OCI-LY3 (cell line): ENCODE measurements around the gene NOD2.

Source experiments
- CTCF ChIP-seq: fragments of 200-600, 300-600 bp; sonication (generic); IDR thresholded peaks from 2 replicates; pipeline ENCODE4 v1.5.1; 2014; ENCODE audit warnings: antibody characterized with exemption, low read length, low read depth
- EZH2phosphoT487 ChIP-seq: fragments of 200-600 bp; shearing (Covaris generic); IDR thresholded peaks from 2 replicates; pipeline ENCODE4 v1.6.1; 2018; ENCODE audit warnings: antibody characterized with exemption, mixed run types, low read depth

GRCh38 chr16:50696126-50696525, 2.7 kb downstream of the NOD2 start:
- TF ChIP-seq CTCF, result no peak
- no peak for TF ChIP-seq EZH2phosphoT487
